ENCODE data around the gene CCL18.
"Not testable (repeated sequence)": the region's sequence is repeated elsewhere in the genome, so short reads cannot be mapped to it uniquely, and the experiment has no call there.

The CCL18 gene

DNA sequence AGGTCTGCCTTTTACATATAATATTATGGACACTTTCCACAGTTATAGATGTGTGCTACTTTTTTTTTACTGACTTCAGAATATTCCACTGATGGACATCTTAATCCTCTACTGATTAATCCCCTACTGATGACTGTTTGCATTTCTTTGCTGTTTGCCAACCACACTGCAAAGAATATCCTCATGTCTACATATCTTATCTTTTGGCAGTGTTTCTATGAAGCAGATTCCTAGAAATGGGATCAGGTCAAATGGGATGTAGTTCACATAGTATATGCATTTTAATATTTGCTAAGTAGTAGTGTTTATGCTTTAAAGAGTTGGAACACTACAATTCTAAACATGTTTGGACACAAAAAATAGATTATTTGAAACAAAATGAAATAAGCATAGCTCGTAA, 22.7 kb downstream of the CCL18 start:
- H3K4me3 ChIP-seq (ENCODE audit: low read depth, low read length), result no peak overlapping the region

DNA sequence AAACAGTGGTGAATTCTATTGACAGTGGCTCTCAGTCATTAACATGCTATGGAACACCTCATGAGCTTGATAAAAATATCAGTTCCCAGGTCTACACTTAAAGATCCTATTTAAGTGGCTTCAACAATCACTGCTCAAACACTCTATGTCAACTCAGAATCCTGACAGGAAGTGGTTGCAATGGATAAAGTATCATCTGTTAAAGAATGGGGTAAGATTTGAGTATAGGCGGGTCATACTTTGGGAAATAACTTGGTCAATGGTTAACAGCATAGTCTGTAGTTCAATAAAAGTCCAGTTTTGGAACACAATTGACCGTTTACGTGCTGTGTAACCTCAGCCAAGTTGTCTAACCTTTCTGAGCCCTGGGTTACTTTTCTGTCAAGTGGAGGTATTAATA, 23.4 kb downstream of the CCL18 start:
- not testable (repeated sequence) for H3K4me3 ChIP-seq (ENCODE audit: low read depth, low read length)

More for the DNA sequence above, 22.7 kb downstream of the CCL18 start:
- TF ChIP-seq, protein P1, sequence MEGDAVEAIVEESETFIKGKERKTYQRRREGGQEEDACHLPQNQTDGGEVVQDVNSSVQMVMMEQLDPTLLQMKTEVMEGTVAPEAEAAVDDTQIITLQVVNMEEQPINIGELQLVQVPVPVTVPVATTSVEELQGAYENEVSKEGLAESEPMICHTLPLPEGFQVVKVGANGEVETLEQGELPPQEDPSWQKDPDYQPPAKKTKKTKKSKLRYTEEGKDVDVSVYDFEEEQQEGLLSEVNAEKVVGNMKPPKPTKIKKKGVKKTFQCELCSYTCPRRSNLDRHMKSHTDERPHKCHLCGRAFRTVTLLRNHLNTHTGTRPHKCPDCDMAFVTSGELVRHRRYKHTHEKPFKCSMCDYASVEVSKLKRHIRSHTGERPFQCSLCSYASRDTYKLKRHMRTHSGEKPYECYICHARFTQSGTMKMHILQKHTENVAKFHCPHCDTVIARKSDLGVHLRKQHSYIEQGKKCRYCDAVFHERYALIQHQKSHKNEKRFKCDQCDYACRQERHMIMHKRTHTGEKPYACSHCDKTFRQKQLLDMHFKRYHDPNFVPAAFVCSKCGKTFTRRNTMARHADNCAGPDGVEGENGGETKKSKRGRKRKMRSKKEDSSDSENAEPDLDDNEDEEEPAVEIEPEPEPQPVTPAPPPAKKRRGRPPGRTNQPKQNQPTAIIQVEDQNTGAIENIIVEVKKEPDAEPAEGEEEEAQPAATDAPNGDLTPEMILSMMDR (IDR thresholded peaks at IDR 0.05; ENCODE audit: low read depth, low read length), result no peak

DNA sequence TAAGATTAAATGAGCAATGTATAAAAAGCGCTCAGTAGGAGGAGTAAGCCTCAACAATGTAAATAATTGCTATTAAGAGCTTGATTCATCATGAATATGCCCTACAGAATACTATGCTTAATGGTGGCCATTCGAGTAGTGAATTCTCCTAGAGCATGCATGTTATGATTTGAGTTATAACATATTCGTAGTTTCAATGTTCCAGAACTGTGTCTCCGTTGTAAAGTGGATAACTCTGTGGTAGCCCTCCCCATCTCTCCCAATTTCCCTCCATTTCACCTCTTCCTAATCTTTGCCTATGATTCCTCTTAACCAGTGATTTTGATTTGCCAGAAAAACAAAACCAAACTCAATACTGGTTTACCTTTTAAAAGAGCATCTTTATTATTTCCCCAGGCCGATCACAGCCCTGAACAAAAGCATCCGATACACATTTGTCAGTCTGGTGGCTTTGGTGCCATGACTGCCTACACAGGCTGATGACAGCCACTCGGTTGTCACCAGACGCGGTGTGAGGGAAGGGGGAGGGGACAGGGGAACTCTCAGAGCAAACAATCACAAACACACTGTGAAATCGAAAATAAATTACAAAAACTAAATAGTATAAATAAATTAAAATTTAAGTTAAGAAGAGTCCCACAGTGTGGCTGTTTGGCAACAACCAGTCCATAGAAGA, 24.0 kb downstream of the CCL18 start:
- H3K4me3 ChIP-seq (ENCODE audit: low read depth, low read length), result not testable (repeated sequence)

DNA sequence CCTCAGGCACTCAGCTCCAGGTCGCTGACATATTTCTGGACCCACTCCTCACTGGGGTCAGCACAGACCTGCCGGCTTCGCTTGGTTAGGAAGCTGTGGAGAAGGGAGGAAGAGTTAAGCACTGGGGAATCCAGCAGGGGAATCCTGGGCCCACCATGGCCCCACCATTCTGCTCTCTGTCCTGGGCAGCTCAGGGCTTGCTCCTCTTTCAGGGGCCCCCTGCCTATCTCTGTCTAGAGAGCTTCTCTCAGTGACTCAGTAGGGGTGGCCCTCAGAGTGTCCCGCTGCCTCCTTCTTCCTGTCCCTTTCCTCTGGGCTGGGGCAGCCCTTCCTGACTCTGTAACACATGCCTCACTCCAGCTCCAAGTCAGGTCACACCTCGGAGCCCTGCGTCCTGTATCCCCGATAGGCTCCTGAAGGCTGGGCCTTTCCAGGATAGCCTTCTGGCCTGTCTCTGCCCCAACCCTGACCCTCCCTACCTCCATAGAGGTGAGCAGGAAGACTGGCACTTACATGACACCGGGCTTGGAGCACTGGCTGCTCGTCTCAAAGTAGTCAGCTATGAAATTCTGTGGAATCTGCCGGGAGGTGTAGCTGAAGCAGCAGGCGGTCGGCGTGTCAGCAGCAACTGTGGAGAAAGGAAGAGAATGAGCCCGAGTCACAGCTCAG, 24.7 kb downstream of the CCL18 start:
- H3K4me3 ChIP-seq (ENCODE audit: low read depth, low read length), result no peak overlapping the region
- TF ChIP-seq, protein P1 (IDR thresholded peaks at IDR 0.05; ENCODE audit: low read depth, low read length), result no peak

DNA sequence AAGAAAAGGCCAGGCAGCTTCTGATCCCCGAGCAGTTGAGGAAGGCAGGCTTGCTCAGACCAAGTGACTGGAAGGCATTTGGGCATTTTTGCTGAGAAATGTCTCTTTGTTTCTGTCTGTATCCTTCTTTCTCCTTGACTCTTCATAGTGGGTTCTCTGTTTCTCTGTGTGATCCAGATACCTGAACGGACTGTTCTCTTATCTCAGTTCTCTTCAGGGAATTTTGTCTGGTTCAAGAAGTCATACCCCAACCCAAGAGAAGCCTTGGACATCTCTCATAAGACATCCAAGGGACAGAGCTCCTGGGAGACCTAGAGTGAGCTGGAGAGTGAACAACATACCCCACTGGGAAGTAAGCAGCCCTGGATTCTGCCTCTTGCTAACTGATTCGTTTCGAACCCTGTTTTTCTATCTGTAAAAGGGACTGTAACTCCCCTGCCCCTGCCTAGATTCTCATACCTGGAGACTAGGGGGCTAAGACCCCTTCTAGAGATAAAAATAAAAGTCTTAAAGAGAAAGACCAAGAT, 25.3 kb downstream of the CCL18 start:
- no peak overlapping the region for H3K4me3 ChIP-seq (ENCODE audit: low read depth, low read length)
- TF ChIP-seq, protein P1 (IDR thresholded peaks at IDR 0.05; ENCODE audit: low read depth, low read length), result no peak

DNA sequence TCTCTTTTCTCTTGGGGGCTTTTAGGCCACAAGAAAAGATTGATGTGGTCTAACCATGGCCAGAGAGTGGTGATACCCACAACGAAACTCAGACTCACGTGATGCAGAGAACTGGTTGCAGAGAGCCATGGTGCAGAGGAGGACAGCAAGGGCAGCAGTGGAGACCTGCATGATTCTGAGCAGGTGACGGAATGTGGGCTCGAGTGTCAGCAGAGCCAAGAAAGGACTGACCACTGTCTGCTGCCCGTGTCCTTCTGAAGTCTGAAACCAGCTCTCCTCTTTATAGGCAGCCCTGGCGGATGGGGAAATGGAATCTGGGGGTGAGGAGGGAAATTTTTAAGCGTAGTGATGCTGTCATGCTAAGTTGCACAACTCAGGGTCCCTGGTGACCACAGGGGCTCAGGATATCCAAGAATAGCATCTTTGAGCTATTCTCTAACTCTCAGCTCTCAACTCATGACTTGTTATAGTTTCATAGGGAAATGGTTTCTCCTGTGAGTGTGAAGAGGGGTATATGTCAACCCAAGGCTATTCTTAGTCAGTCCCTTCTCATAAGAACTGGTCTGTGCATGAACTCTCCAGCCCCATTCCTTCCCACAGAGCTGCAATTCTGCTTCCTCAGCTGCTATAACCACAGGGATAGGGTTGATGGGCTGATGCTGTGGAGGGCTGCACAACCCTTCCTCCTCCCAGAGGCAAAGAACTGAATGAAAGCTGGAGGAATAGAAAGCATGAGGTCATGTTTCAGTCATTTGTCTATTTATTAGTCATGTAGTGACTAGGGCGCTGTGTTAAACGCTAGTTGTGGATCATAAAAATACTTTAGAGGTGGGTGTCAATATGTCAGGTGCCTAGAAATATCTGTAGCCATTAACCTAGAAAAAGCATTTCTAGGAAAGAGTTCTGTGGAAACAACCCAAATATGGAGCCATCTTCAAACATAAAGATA, 26.1 kb downstream of the CCL18 start, which contains the start of gene CCL3:
TSS of gene CCL3 (minus strand) at position 256 of the 949 bp plus-strand sequence. CDS start at position 171, 85 bp downstream.
- TF ChIP-seq, protein P1 (IDR thresholded peaks at IDR 0.05; ENCODE audit: low read depth, low read length), result no peak
- H3K4me3 ChIP-seq (ENCODE audit: low read depth, low read length), result no peak within 1 kb of the TSS

DNA sequence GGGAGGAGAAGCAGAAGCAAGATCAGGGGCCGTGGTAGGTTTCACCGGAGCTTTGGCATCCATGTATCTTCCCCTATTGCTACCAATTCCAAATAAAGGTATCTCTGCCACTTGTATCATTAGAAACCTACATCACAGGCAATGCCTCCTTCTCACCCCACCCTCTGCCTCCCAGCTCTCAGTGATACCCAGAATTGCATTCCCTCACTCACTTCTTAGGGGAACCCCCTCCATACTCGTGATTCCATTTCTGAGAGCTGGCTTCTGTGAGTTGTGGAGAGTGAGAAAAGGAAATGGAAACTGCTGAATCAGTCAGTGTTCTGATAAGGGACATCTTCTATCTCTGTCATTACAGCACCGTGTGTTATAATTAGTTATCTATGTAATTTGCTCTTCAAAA, 28.2 kb downstream of the CCL18 start:
- H3K4me3 ChIP-seq (ENCODE audit: low read depth, low read length), result no peak overlapping the region
- TF ChIP-seq, protein P1 (IDR thresholded peaks at IDR 0.05; ENCODE audit: low read depth, low read length), result no peak

DNA sequence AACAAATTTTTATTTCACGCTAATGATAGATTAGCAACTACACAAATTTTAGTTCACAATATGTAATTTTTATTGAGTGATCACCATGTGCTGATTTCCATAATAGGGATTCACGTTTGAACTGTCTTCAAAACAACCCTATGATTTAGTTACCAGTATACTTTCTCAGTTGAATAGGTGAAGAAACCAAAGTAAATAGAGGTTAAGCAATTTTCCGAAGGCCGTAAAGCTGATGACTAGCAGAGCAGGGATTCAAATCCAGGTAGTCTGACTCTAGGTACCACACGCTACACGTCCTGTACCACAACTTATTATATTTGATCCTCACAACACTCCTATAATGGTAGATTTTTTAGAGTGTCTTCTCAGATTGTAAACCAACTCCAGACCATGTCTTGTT, 28.6 kb downstream of the CCL18 start:
- H3K4me3 ChIP-seq (ENCODE audit: low read depth, low read length), result not testable (repeated sequence)
